ENCODE data around the gene MOSMO. TPM values are rescaled to one million over a fixed set of nuclear protein-coding genes. Genes with fewer than 3 reads are reported as not detected.
"Not testable (repeated sequence)": the region's sequence is repeated elsewhere in the genome, so short reads cannot be mapped to it uniquely, and the experiment has no call there.

Gene MOSMO
- total RNA-seq, 1 experiment from 2014 or later = 9.7 TPM

DNA sequence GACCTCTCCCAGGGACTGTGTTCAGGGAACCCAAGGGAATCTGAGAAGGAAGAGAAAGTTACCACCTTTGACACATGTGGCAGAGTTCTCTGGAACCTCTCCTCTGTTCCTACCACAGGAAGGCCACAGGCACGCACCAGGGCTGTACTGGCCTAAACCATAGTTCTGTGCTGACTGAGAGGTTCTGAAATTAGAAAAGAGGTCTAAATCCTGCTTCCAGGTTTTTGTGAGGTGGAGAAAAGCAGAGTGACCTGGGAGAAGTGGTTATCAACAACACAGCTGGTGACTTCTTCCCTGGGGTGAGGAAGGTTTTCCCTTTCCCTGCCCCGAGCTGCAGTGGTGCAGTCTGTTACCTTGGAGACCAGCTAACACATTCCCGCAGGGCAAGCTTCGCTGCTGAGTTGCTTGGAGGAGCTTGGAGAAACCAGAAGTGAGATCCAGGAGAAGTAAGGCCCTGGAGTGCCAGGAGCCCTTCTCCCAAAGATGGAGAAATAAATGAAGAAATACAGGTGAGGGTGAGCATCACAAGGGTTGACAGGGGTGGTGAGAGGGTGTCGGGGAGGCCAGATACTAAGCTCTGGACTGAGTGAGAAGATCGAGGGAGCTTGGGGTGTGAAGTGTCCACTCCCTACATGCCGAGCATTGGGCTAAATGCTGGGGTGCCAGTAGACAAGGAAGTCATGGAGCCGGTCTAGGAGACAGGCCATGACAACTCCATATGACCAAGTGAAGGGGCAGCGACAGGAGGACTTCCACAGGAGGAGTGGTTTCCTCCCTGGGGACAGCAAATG lies 84.4 kb downstream of the MOSMO start, which contains the start of gene VWA3A:
VWA3A (plus strand) TSS at position 399 of the 791 bp plus-strand sequence; CDS start at position 496, 97 bp downstream.
- no peak for DNase-seq (ENCODE audit: low spot score)

DNA sequence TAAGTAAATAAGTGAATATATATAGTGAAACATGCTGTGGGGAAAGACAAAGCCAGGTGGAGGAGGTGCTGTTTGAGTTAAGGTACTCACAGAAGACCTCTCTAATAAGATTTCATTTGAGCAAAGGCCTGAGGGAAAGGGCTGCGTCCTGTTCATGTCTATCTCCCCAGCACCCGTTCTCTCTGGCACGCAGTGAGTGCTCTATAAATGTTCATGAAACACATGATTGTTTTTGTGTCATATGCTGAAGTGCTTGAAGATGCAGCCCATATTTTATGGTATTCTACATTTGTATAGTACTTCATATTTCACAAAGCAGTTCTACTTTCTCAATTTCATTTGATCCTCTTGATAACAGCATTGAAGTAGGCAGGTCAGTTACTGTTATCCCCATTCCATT lies 85.4 kb downstream of the MOSMO start:
- DNase-seq (ENCODE audit: low spot score) = no peak

DNA sequence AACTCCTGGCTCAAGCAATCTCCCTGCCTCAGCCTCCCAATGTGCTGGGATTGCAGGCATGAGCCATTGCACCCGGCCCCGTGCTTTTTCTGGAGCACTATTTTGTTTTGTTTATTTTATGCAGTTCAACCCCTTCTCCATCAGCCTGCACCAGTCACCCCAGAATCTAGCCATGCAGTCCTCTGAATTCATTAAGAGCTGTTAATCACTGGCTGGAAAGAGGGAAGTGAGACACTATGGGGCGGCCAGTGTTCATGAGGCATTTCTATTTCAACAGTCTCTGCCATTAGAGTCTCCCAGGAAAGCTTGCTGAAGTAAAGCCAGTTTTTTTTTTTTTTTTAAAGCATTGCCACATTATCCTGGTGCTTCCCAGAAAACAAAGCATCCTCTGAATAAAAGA lies 86.1 kb downstream of the MOSMO start:
- DNase-seq (ENCODE audit: low spot score) = no peak

DNA sequence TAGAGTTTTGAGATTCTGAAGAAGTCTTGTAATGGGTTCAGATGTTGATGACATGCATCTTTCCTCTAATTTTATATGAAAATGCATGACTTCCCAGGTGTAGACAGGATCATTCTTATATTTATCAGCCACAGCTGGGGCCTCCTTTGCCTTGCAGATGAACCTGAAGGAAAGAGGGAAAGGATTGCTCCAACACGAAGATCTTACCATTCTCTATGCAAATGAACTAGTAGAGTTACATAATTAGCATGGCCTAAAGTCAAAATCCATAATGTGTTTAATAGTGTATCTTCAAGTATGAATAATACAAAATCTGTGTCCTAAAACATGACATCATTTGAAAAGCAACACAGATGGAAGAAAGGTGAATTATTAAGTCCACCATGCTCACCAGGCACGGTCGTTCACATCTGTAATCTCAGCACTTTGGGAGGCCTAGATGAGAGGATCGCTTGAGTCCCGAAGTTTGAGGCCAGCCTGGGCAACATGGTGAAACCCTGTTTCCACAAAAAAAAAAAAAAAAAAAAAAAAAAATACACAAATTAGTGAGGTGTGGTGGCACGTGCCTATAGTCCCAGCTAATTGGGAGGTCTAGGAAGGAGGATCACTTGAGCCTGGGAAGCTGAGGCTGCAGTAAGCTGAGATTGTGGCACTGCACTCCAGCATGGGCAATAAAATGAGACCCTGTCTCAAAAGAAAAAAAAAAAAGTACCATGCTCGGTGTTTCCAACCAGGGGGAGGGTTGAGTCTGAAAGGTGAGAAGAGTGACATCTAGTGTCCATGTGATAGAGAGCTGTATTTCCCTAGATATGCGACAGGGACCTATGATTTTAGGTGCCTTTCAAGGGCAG lies 90.7 kb downstream of the MOSMO start:
- peak; percentile 49 for DNase-seq (ENCODE audit: low spot score)

DNA sequence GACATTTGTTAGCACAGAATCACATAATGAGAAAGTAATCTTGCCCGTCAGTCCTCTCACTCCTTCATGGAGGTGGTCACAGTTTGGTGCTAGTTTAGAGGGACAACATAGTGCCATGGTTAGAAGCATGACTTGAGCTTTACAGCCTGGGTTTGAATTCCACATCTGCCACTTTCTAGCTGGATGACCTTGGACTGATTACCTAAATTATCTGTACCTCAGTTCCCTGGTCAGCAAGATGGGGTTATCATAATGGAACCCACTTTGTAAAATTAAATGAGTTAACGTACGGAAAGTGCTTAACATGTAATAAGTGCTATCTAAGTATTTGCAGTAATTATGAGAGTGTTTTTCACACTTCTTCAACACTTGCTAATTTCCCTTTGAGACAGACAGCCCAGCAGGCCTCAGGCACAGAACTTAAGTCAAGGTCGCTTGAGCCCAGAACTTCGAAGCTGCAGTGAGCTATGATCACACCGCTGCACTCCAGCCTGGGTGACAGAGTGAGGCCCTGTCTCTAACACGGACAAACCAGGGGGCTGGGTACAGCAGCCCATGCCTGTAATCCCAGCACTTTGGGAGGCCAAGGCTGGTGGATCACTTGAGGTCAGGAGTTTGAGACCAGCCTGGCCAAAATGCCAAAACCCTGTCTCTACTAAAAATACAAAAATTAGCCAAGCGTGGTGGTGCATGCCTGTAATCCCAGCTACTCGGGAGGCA lies 91.5 kb downstream of the MOSMO start:
- no peak for DNase-seq (ENCODE audit: low spot score)

DNA sequence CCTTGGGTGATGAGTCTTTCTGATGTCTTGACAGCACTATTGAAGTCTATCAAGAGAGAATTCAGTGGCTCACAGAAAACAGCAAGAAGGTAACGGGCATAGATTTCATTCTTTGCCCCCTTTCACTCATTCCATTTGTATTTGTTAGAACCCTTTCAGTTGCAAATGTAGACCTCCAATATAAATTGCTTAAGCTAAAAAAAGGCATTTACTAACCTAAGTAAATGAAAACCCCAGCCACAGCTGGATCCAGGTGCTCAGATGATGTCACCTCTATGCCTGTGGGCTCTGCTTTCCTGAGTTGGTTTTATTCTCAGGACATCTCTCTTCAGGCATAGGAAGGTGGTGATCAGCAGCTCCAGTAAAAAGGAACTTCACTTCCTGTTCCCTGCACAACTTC lies 95.5 kb downstream of the MOSMO start:
- no peak for DNase-seq (ENCODE audit: low spot score)

DNA sequence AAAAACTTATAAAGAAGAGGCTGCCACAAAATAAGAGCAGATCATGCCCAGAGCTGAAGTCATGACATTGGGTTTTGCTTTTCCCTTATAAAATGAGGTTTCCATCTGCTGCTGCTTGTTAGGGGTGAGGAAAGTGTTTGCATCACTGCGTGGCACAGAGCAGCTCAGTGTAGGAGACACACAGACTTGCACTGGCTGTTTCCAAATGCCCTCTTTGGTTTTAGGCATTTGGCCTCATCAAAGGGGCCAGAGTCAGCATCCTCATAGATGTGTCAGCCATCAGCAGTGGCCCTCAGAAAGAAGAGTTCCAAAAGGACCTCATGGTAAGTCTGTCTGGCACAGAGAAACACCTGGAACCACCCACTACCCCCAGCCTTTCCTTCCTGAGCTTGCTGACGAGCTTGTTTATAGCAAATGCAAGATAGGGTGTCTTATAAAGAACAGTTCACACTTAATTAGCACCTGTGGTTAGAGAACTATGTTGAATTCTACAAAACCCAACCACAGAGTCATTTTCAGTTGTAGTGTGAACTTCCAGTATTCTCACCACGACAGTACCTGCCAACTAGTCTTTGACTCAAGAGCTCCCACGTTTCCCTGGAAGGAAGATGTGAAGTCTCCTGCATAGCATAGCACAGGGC lies 101.5 kb downstream of the MOSMO start:
- no peak for DNase-seq (ENCODE audit: low spot score)

DNA sequence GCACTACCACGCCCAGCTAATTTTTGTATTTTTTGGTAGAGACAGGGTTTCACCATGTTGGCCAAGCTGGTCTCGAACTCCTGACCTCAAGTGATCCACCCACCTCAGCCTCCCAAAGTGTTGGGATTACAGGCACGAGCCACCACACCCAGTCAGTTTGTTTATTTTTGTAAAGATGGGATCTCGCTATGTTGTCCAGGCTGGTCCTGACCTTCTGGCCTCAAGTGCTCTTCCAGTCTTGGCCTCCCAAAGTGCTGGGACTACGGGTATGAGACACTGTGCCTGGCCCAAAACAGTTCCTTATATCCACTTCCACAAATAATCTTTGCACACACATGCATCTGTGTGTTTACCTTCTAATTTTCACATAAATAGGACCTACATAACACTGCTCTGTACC lies 103.7 kb downstream of the MOSMO start:
- not testable (repeated sequence) for DNase-seq (ENCODE audit: low spot score)

DNA sequence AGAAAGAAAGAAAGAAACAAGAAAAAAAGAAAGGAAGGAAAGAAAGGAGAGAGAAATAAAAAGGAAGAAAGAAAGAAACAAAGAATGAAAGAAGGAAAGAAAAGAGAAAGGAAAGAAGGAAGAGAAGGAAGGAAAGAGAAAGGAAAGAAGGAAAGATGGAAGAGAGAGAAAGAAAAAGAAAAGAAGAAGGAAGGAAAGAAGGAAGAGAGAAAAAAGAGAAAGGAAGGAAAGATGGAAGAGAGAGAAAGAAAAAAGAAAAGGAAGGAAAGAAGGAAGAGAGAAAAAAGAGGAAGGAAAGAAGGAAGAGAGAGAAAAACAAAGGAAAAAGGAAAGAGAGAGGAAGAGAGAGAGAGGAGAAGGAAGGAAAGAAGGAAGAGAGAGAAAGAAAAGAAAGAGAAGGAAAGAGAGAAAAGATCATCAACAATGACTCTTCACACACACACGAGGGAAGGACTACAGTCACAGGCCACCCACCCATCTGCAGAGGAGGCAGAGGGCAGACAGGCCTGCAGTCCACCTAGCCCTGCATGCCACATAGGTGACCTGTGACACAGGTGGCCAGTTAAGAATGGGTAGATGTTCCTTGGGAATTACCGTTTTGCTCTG lies 108.3 kb downstream of the MOSMO start:
- DNase-seq (ENCODE audit: low spot score) = no peak

DNA sequence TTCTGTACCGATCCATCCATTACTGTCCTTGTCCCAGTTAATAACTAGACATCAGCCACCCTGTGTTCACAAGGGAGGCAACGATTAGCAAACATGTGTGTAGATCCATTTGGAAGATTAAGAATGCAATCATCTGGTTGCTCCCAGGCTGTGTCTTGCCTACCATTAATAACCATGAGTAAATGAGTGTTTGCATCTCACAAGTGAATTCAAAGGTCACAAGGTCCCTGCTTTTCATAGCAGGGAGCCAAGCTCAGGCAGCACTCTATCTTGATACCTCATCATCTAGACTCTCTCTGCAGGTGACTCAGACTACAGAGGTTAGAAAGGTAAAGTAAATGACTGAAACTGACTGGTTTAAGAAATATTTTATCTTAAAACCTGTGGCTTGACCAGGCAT lies 109.7 kb downstream of the MOSMO start:
- DNase-seq (ENCODE audit: low spot score) = peak; percentile 47

DNA sequence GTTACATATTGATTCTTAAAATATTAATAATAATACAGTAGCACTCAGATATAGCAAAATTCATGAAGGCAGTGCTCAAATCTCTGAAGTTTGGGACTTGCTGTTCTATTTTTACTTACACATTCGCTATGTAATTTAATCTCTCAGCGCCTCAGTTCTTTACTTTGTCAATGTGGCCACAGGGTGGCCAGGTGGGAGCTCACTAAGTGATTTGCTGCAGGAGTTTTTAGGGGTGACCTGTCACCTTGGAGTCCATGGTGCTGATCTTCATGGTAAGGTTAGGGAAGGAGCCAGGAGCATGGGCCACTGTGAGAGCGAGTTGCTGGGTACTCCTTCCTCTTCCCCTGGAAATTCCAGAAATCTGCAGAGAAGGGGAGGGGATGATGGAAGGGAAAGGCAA lies 112.5 kb downstream of the MOSMO start:
- DNase-seq (ENCODE audit: low spot score) = no peak

DNA sequence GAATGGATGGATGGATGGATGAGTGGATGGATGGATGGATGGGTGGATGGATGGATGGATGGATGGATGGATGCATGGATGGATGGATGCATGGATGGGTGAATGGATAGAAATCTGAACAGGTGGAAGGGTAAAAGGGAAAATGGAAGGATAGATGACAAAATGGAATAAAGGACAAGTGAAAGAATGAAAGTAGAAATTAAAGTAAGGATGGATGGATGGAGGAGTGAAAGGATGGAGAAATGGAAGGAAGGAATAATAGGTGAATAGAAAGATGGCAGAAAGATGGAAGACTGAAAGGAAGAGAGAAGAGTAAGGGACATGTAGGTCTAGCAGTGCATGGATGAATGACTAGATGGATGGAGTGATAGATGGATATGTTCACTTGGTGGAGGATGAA lies 114.3 kb downstream of the MOSMO start:
- DNase-seq (ENCODE audit: low spot score) = no peak

DNA sequence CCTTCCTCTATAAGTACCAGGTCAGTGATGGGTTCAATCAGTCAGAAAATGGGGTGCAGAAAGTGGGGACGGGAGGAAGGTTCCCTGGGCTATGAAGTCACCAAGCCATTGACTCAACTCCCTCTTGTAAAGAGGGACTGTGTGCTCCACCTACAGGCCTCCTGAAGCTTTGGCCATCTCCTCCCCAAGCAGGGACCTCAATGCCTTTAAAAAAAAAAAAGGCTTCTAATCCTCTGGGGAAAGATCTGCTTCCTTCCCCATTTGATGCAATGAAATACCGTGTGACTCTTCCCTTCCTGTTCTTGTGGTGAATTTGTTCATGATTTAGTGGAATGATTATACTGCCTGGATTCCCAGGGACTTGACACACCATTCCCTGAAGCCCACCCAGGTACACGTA lies 115.2 kb downstream of the MOSMO start:
- DNase-seq (ENCODE audit: low spot score) = no peak

DNA sequence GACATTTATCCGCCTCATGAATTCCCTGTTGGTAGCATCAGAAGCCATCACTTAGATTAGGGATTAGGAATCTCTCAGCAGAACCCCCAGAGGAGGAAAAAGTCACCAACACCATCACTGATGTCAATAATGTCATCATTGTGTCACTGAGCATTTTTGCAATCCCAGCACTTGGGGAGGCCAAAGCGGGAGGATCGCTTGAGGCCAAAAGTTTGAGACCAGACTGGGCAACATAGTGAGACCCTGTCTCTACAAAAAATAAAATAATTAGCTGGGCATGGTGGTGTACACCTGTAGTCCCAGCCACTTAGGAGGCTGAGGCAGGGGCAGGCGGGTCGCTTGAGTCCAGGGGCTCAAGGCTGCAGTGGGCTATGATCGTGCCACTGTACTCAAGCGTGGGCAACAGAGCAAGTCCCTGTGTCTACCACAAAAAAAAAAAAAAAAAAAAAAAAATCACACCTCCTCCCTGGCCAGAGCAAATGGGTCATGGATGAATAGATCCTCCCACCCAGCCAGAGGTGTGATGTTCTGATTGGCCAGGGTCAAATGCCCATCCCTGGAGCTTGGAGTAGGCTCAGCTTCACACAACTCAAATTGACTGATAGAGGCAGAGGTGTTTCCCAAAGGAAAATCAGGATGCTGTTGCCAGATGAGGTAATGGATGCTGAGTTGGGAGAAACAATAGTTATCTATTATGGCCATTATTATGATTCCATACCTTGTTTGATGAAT lies 116.0 kb downstream of the MOSMO start:
- no peak for DNase-seq (ENCODE audit: low spot score)

DNA sequence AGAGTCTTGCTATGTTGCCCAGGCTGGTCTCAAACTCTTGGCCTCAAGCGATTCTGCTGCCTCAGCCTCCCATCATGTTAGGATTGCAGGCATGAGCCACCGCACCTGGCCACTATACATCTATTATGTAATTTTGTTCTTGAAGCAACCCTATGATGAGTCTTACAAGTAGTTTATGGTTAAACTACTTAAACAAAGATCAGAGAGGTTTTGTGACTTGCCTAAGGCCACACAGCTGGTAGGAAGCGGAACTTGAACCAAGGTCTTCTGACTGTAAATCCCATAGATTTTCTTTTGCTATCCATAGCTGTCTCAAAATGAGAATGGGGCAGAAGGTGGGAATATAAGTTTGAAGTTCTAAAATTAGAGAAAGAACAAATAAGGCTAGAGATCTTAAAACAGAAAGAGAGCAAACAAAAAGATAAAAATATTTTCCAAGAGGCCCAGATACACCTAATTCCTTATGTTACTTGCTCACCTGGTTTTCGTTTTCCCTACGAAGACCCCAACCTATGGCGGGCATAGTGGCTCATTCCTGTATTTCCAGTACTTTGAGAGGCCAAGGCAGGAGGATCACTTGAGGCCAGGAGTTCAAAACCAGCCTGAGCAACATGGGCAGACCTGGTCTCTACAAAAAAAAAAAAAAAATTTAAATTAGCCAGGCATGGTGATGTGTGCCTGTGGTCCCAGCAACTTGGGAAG lies 116.8 kb downstream of the MOSMO start:
- DNase-seq (ENCODE audit: low spot score) = no peak

DNA sequence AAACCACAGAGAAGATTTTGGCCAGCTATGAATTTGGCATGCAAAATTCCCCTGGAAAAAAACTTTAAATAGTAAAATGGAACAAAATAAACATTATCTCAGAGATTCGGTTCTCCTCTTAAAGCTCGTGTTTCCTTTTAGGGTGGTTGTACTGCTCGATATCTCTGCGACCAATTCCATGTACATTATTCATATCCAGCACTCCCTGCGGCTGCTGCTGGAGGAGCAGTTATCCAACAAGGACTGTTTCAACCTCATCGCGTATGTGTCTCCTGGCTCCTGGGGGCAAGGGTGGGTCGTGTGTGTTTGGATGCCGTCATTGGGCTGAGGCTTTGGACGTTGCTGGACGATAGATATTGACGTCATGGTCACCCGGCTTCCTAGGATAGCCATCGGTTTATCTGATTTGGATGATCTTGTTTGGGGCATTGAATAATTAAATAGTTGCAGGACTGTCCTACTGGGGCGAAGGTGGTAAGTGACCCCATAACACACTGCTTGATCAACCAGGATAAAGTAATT lies 118.2 kb downstream of the MOSMO start:
- no peak for DNase-seq (ENCODE audit: low spot score)

DNA sequence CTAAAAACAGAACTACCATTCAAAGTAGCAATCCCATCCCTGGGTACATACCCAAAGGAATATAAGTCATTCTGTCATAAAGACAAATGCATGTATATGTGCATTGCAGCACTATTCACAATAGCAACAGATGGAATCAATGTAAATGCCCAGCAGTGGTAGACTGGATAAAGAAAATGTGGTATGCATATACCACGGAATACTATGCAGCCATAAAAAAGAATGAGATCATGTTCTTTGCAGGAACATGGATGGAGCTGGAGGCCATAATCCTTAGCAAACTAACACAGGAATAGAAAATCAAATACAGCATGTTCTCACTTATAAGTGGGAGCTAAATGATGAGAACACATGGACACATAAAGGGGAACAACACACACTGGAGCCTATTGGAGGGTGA lies 120.6 kb downstream of the MOSMO start:
- not testable (repeated sequence) for DNase-seq (ENCODE audit: low spot score)

DNA sequence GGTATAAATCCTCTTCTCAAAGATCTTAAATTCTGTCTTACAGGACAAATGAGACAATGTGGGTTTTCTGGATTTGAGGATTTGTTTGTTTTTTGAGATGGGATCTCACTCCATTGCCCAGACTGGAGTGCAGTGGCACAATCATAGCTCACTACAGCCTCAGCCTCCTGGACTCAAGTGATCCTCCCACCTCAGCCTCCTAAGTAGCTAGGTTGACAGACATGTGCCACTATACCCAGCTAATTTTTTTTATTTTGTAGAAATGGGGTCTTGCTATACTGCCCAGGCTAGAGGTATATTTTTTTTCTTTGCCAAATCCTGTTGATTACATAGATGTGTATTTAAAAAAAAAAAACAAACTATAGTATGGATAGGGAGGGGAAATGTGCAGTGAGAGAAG lies 122.6 kb downstream of the MOSMO start:
- no peak for DNase-seq (ENCODE audit: low spot score)

DNA sequence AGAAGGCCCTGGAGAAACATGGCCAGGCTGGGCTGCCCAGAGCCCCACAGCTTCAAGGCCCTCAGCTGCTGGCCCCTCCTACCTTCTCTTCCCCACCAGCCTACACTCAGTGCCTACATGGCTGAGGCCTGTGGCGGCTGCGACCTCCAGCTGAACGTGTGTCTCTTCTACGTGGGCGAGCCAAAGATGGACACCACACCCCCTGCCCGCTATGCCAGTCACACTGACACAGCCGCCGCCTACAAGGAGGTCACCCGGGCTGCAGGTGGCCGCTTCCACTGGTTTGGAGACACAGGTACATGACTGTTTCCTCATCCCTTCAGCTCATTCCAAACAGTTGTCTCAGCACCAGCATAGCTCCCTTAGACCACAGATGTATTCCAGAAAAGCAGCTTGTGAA lies 124.9 kb downstream of the MOSMO start:
- DNase-seq (ENCODE audit: low spot score) = no peak

Measured in A172 (cell line).